Right cardiac atrium (tissue), 5 donors: Measurements from ENCODE around the gene PLXDC2. TPM values are rescaled to one million over a fixed set of nuclear protein-coding genes. Genes with fewer than 3 reads are reported as not detected.
A peak's percentile ranks its signal among the peaks of the same experiment; 100 is the strongest.

ENCODE experiments used
- ATAC-seq, 2 donors: fragments of 200-7000 bp; cut with Tn5 transposase; one replicate each; pipeline versions ENCODE4 v1.8.0 to v1.9.1; 2020; ENCODE audit warnings: moderate library complexity in 2 of 2, mild to moderate bottlenecking in 1 of 2
- DNase-seq, 3 donors: peaks; one replicate each; pipeline ENCODE4 v3.0.0-alpha.2; 2020
- H3K27ac ChIP-seq: one replicate; pipeline ENCODE4 v1.5.1; 2013; ENCODE audit warnings: mild to moderate bottlenecking, low read length, control low read depth, moderate library complexity
- H3K27me3 ChIP-seq: one replicate; pipeline ENCODE4 v1.6.1; 2013; ENCODE audit not compliant: control insufficient read depth, insufficient read depth
- H3K4me1 ChIP-seq: one replicate; pipeline ENCODE4 v1.6.1; 2013; ENCODE audit warnings: low read length; ENCODE audit not compliant: control insufficient read depth, insufficient read depth
- H3K4me3 ChIP-seq: one replicate; pipeline ENCODE4 v1.5.1; 2013; ENCODE audit warnings: low read length, control low read depth
- H3K9me3 ChIP-seq: one replicate; pipeline ENCODE4 v1.6.1; 2013; ENCODE audit warnings: low read length; ENCODE audit not compliant: control insufficient read depth
- WGBS: extraction: QIAGEN DNeasy Blood & Tissue Kit; methylation state at CpG from one replicate; pipeline ENCODE4 v1.1.7; 2013; 5-methylcytosine and 5-hydroxymethylcytosine counted together
- intact Hi-C, 4 donors: fragments of 100-400 bp; cut with DNase I; formaldehyde crosslinking; loops; one replicate each; pipeline versions ENCODE4 v1.11.0 to v1.14.0; 2022 to 2023
- polyA plus RNA-seq: library from polyadenylated mRNA; stranded (reverse); fragments of 200-250 nt; gene quantifications from one replicate; pipeline ENCODE4 v1.2.3, GENCODE V29; 2013
- total RNA-seq, 4 donors: library from RNA; stranded (reverse); fragmentation: NEBNext Ultra II Directional; extraction: Animal tissue kit (Norgen Biotek cat#: 25700); gene quantifications; one replicate each; pipeline ENCODE4 v1.2.1, GENCODE V29; 2021
- donor health status: healthy with polysubstance abuse.
- donor health status: DM: no; HTN: yes; CAD: no.
- donor health status: DM: no; HTN: no; CAD: no.
- donor health status: DM: no; HTN: yes; CAD: no; lungs with severe emphysema.
- donor health status: DM: yes; HTN: yes; CAD: no.

The PLXDC2 gene
- total and polyA plus RNA-seq, 5 donors: 5.5 to 37.4 (median 26.9) TPM

DNA sequence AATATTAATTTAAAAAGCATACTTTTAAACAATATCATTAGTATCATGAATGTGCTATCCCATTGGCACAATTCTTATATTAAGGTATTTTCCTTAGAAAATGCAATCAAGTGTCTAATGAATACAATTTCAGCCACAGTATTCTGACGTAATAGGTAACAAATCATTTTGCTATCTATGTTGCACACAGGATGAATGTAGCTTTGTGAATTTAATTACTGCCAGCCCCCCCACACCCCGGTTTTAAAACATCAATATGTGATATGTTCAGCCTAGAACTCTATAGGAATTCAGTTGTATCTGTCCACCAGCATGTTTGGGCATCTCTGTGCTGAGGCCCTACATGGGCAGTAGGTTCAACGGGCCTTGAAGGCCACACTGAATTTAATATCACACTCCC lies 274.6 kb downstream of the PLXDC2 start:
- no peaks in the 10 kb centered on the region for H3K27me3 ChIP-seq
- no peak for ATAC-seq
- intact Hi-C loops: no loop called here
- H3K4me1 ChIP-seq: no peaks in the 10 kb centered on the region
- H3K9me3 ChIP-seq: no peaks in the 10 kb centered on the region
- H3K4me3 ChIP-seq: no peak overlapping the region
- DNase-seq: no peak
- H3K27ac ChIP-seq: no peak overlapping the region
- WGBS: 94% methylated on average over 3 of the region's 3 CpGs

- no peaks in the 10 kb centered on the region for H3K4me1 ChIP-seq
- intact Hi-C loops: no loop called here
- H3K27me3 ChIP-seq: no peaks in the 10 kb centered on the region
- H3K9me3 ChIP-seq: no peaks in the 10 kb centered on the region
- DNase-seq (no peak), ATAC-seq (peak in 1 of 2 donors; percentile 26)
- no peak overlapping the region for H3K4me3 ChIP-seq
- no peak overlapping the region for H3K27ac ChIP-seq
- 96% methylated on average over 5 of the region's 5 CpGs for WGBS
Measured at GRCh38 chr10:20091698-20092097, 275.5 kb downstream of the PLXDC2 start.

DNA sequence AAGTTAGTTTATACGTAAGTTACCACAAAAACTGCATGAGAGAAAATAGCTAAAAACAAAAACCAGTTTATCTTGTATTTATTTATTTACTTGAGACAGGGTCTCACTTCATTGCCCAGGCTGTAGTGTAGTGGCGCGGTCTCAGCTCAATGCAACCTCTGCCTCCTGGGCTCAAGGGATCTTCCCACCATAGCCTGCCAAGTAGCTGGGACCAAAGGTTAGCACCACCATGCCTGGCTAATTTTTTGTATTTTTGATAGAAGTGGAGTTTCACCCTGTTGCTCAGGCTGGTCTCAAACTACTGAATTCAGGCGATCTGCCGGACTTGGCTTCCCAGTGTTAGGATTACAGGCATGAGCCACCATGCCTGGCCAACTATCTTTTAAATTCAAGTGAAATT lies 277.4 kb downstream of the PLXDC2 start:
- Histone ChIP-seq H3K27ac (no peak overlapping the region), H3K27me3 (no peaks in the 10 kb centered on the region), H3K4me1 (no peaks in the 10 kb centered on the region), H3K9me3 (no peaks in the 10 kb centered on the region), H3K4me3 (no peak overlapping the region)
- intact Hi-C loops: no loop called here
- WGBS: 91% methylated on average over 5 of the region's 5 CpGs
- no peak for ATAC-seq
- DNase-seq: peak in 1 of 3 donors; percentile 20

GRCh38 chr10:20094226-20094976 lies 278.2 kb downstream of the PLXDC2 start:
- H3K27me3 ChIP-seq: no peaks in the 10 kb centered on the region
- no peak for ATAC-seq
- no peak overlapping the region for H3K27ac ChIP-seq
- no peaks in the 10 kb centered on the region for H3K9me3 ChIP-seq
- WGBS: 63% methylated on average over 5 of the region's 5 CpGs
- intact Hi-C loops: no loop called here
- no peaks in the 10 kb centered on the region for H3K4me1 ChIP-seq
- DNase-seq: no peak
- no peak overlapping the region for H3K4me3 ChIP-seq

GRCh38 chr10:20100171-20100570 lies 283.9 kb downstream of the PLXDC2 start:
- Histone ChIP-seq H3K4me1 (no peaks in the 10 kb centered on the region), H3K27ac (peak overlapping the region; percentile 17), H3K9me3 (no peaks in the 10 kb centered on the region), H3K4me3 (no peak overlapping the region), H3K27me3 (no peaks in the 10 kb centered on the region)
- WGBS: 23% methylated on average over 2 of the region's 2 CpGs
- intact Hi-C loops: no loop called here
- peak; percentile 64 to 92 for ATAC-seq
- DNase-seq: no peak

GRCh38 chr10:20105236-20105635 lies 289.0 kb downstream of the PLXDC2 start:
- no peaks in the 10 kb centered on the region for H3K27me3 ChIP-seq
- WGBS: 61% methylated on average over 3 of the region's 3 CpGs
- no peak for ATAC-seq
- H3K27ac ChIP-seq: no peak overlapping the region
- intact Hi-C loops: no loop called here
- DNase-seq: no peak
- H3K9me3 ChIP-seq: no peaks in the 10 kb centered on the region
- no peaks in the 10 kb centered on the region for H3K4me1 ChIP-seq
- no peak overlapping the region for H3K4me3 ChIP-seq

DNA sequence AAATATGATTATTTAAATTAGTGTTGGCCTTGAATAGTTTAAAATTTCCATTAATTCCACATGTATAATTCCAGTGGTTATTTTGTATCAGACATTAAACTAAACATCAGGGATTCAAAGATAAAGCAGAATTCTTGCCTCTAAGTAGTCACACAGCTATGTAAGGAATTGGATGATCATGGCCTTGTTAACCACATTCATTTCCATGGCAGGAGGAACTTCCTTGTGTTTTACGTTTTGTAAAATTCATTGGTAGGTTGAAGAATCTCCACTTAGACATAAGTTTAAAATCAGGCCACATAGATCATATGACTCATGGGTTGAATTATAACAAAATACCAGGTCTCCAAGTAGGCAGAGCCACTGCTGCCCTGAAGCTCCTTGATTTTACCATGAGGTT lies 289.7 kb downstream of the PLXDC2 start:
- intact Hi-C loops: no loop called here
- no peaks in the 10 kb centered on the region for H3K9me3 ChIP-seq
- ATAC-seq (no peak), DNase-seq (no peak)
- WGBS: 94% methylated on average over 1 of the region's 1 CpG
- H3K4me3 ChIP-seq: no peak overlapping the region
- no peaks in the 10 kb centered on the region for H3K4me1 ChIP-seq
- no peaks in the 10 kb centered on the region for H3K27me3 ChIP-seq
- H3K27ac ChIP-seq: no peak overlapping the region

GRCh38 chr10:20108021-20108420 lies 291.8 kb downstream of the PLXDC2 start:
- Histone ChIP-seq H3K27me3 (no peaks in the 10 kb centered on the region), H3K9me3 (no peaks in the 10 kb centered on the region), H3K27ac (no peak overlapping the region), H3K4me1 (no peaks in the 10 kb centered on the region), H3K4me3 (no peak overlapping the region)
- no peak for DNase-seq
- intact Hi-C loops: no loop called here
- 84% methylated on average over 4 of the region's 4 CpGs for WGBS
- no peak for ATAC-seq

- no peak overlapping the region for H3K4me3 ChIP-seq
- no peak for ATAC-seq
- WGBS: 66% methylated on average over 4 of the region's 4 CpGs
- H3K9me3 ChIP-seq: no peaks in the 10 kb centered on the region
- H3K27ac ChIP-seq: no peak overlapping the region
- H3K4me1 ChIP-seq: no peaks in the 10 kb centered on the region
- no peak for DNase-seq
- H3K27me3 ChIP-seq: no peaks in the 10 kb centered on the region
- intact Hi-C loops: no loop called here
Measured at GRCh38 chr10:20109613-20110012, 293.4 kb downstream of the PLXDC2 start.

- DNase-seq (no peak), ATAC-seq (peak in 1 of 2 donors; percentile 72)
- intact Hi-C loops: no loop called here
- H3K4me3 ChIP-seq: no peak overlapping the region
- 58% methylated on average over 7 of the region's 7 CpGs for WGBS
- no peaks in the 10 kb centered on the region for H3K4me1 ChIP-seq
- H3K27me3 ChIP-seq: no peaks in the 10 kb centered on the region
- H3K27ac ChIP-seq: no peak overlapping the region
- no peaks in the 10 kb centered on the region for H3K9me3 ChIP-seq
Measured at GRCh38 chr10:20110125-20111100, 294.2 kb downstream of the PLXDC2 start.

DNA sequence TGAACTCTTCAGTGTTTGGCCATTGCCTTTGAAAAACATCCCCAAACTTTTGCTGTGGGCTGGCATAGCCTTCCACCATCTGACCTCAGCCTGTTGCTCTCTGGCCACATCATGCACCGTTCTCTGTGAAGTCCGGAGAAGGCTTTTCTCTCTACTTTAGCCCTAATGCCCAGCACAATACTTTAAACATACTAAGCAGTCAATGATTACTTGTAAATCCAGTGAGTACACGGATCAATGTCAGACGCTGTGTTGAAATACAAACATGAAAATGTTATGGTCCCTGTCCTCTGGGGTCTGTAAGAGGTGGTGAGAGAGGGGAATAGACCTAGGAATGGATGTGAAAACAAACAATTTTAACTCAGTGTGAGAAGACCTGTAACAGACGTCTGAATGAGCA lies 297.9 kb downstream of the PLXDC2 start:
- ATAC-seq: no peak
- WGBS: 86% methylated on average over 5 of the region's 5 CpGs
- intact Hi-C loops: no loop called here
- Histone ChIP-seq H3K9me3 (no peaks in the 10 kb centered on the region), H3K4me3 (no peak overlapping the region), H3K27ac (no peak overlapping the region), H3K4me1 (no peaks in the 10 kb centered on the region), H3K27me3 (no peaks in the 10 kb centered on the region)
- DNase-seq: no peak
